Tibial artery (tissue), 4 donors: ENCODE measurements around the gene OR2AE1.
A peak's percentile ranks its signal among the peaks of the same experiment; 100 is the strongest.
"Not testable (repeated sequence)": the region's sequence is repeated elsewhere in the genome, so short reads cannot be mapped to it uniquely, and the experiment has no call there.

Experiments used
- DNase-seq, 2 donors: peaks; one replicate each; pipeline ENCODE4 v3.0.0-alpha.2; 2019
- H3K27ac ChIP-seq, 2 donors: fragments of 200-600 bp; sonication (generic) in 1 of 2; 1 replicate in 1 of 2; 2 replicates in 1 of 2; pipeline ENCODE4 v1.5.1; 2018 to 2019; ENCODE audit warnings: mild to moderate bottlenecking in 1 of 2
- H3K27me3 ChIP-seq, 2 donors: fragments of 200-600 bp; sonication (generic) in 1 of 2; one replicate each; pipeline versions ENCODE4 v1.5.1 to v1.6.0; 2016 to 2019
- H3K36me3 ChIP-seq, 3 donors: fragments of 200-600 bp; sonication (generic) in 2 of 3; one replicate each; pipeline ENCODE4 v1.5.1; 2016 to 2019; ENCODE audit warnings: mild to moderate bottlenecking in 2 of 3
- H3K4me1 ChIP-seq, 4 donors: fragments of 200-600 bp; sonication (generic) in 2 of 4; 1 replicate in 3 of 4; 2 replicates in 1 of 4; pipeline ENCODE4 v1.5.1; 2016 to 2019
- H3K4me3 ChIP-seq, 2 donors: fragments of 200-600 bp; sonication (generic) in 1 of 2; 1 replicate in 1 of 2; 2 replicates in 1 of 2; pipeline ENCODE4 v1.5.1; 2018 to 2019; ENCODE audit warnings: mild to moderate bottlenecking in 2 of 2
- H3K9me3 ChIP-seq, 3 donors: fragments of 200-600 bp; sonication (generic) in 1 of 3; one replicate each; pipeline ENCODE4 v1.5.1; 2016 to 2019
- intact Hi-C: fragments of 100-400 bp; cut with DNase I; formaldehyde crosslinking; loops from one replicate; pipeline ENCODE4 v1.15.0; 2023; ENCODE audit warnings: low total_unique reads
- TF ChIP-seq, protein P1 (sequence below), 2 experiments: fragments of 200-600 bp in 1 of 2; fragments of 450-650 bp in 1 of 2; IDR thresholded peaks; one replicate each; pipeline ENCODE4 v1.5.1; 2017 to 2019; ENCODE audit warnings: antibody characterized with exemption in 2 of 2, mild to moderate bottlenecking in 1 of 2, moderate library complexity in 1 of 2

OR2AE1 gene

DNA sequence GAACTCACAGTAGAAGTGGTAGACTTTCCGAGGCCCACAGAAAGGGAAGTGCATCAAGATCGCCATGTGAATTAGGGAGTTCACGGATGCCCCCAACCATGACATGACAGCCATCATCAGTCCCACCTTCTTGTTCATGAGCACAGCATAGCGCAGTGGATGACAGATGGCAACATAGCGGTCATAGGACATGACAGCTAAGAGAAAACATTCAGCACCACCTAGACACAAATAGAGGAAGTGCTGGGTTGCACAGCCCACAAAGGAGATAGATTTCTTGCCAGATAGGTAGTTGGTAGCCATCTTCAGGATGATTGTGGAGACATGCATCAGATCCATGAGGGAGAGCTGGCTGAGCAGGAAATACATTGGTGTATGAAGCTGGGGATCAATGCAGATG, 342 bp downstream of the OR2AE1 start:
- H3K4me3 ChIP-seq = no peak overlapping the region
- no peaks in the 10 kb centered on the region for H3K27me3 ChIP-seq
- peaks cover 0 to 10% (median 0%) of the 10 kb centered on the region in 3 donors for H3K36me3 ChIP-seq
- no peak for DNase-seq
- intact Hi-C loops = no loop called here
- H3K4me1 ChIP-seq = no peaks in the 10 kb centered on the region
- TF ChIP-seq, protein P1, sequence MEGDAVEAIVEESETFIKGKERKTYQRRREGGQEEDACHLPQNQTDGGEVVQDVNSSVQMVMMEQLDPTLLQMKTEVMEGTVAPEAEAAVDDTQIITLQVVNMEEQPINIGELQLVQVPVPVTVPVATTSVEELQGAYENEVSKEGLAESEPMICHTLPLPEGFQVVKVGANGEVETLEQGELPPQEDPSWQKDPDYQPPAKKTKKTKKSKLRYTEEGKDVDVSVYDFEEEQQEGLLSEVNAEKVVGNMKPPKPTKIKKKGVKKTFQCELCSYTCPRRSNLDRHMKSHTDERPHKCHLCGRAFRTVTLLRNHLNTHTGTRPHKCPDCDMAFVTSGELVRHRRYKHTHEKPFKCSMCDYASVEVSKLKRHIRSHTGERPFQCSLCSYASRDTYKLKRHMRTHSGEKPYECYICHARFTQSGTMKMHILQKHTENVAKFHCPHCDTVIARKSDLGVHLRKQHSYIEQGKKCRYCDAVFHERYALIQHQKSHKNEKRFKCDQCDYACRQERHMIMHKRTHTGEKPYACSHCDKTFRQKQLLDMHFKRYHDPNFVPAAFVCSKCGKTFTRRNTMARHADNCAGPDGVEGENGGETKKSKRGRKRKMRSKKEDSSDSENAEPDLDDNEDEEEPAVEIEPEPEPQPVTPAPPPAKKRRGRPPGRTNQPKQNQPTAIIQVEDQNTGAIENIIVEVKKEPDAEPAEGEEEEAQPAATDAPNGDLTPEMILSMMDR (IDR thresholded peaks at IDR 0.05) = no peak
- no peaks in the 10 kb centered on the region for H3K9me3 ChIP-seq
- no peak overlapping the region for H3K27ac ChIP-seq

DNA sequence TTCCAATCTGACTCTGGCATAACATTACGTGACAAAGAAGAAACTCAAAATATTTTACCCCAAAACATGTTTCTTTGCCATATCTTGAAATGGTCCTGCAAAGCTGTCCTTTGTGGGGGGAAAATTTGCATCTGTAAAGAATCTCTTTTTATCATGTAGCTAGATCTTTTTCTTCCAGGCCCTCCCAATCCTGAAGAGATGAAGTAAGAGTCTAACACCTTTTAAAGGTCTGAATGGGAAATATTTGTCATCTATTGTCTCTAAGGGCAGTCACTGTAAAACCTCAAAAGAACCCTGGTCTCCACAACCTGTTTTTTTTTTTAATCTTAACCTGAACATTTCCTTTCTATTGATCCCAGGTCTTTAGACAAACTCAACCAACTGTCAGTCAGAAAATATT, 8.6 kb downstream of the OR2AE1 start:
- H3K27ac ChIP-seq = no peak overlapping the region
- no peaks in the 10 kb centered on the region for H3K9me3 ChIP-seq
- no peak overlapping the region for H3K4me3 ChIP-seq
- no peaks in the 10 kb centered on the region for H3K4me1 ChIP-seq
- H3K27me3 ChIP-seq = no peaks in the 10 kb centered on the region
- intact Hi-C loops = no loop called here
- TF ChIP-seq, protein P1 (IDR thresholded peaks at IDR 0.05) = no peak
- no peaks in the 10 kb centered on the region for H3K36me3 ChIP-seq
- no peak for DNase-seq

DNA sequence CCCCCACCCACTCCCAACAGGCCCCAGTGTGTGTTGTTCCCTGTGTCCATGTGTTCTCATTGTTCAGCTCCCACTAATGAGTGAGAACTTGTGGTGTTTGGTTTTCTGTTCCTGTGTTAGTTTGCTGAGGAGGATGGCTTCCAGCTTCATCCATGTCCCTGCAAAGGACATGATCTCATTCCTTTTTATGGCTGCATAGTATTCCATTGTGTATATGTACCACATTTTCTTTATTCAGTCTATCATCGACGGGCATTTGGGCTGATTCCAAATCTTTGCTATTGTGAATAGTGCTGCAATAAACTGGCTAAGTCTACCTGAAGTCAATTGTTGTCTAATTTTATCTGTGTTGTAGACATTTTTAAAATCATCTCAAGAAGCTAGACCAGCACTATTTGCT, 9.4 kb downstream of the OR2AE1 start:
- DNase-seq, H3K9me3 ChIP-seq, H3K27me3 ChIP-seq, H3K4me3 ChIP-seq, intact Hi-C loops, H3K36me3 ChIP-seq, H3K4me1 ChIP-seq, H3K27ac ChIP-seq: not testable (repeated sequence)

DNA sequence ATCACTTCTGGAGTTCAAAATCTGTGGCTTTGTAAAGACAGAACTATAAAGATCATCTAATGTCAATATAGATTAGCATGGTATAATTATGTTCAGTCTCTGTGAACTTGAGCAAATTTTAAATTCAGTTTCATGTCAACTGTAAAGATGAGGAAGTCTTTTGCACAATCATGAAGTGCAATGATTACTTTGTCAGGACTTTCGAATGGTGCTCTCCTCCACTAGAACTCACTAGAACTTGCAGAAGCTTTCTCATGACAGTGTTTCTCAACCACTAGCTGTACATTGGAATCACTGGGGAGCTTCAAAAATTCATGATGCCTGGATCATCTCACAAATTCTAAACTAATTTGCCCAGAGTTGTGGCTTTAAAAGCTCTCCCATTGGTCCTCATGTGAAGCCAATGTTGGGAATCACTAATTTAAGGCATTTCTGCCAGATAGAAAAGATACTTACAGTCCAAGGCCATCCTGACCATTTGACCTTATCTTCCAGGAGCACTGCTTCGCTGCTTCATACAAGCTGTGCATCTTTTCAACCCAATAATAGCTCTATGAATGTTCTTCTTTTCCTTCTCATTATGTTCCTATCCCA, 12.9 kb downstream of the OR2AE1 start:
- Histone ChIP-seq H3K4me1 (peaks cover 0 to 23% (median 8%) of the 10 kb centered on the region in 4 donors), H3K27ac (no peak overlapping the region), H3K9me3 (no peaks in the 10 kb centered on the region), H3K27me3 (no peaks in the 10 kb centered on the region), H3K4me3 (no peak overlapping the region), H3K36me3 (no peaks in the 10 kb centered on the region)
- TF ChIP-seq, protein P1 (IDR thresholded peaks at IDR 0.05) = no peak
- DNase-seq = no peak
- intact Hi-C loops = no loop called here

DNA sequence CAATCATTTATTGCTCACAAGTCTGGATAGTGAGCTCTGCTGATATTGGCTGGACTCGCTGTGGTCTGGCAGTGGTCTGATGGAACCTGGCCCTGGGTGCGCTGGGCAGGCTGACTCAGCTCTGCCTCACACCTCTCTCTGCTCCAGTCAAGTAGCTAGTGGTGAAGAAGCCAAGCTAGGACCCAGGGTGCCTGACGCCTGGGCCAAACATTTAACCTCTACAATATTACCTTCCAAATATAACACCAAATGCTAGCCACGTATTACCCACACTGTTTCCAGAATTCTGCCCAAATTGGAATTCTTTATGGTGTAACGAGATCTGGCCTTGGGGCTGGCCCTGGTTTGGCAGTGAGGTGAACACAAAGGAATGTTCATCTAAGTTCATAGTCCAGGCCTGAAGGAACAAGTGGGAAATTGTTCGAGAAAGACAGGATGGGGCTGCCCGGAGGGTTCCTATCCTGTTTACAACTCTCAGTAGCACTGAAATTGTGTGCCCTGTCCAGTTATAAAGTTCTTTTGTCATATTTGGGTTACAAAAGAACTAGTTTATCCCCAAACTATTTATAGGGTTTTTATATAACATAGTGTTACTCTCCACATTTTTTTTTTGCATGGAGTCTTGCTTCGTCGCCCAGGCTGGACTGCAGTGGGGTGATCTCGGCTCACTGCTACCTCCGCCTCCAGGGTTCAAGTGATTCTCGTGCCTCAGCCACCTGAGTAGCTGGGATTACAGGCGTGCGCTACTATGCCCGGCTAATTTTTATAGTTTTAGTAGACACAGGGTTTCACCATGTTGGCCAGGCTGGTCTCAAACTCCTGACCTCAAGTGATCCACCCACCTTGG, 16.3 kb downstream of the OR2AE1 start:
- TF ChIP-seq, protein P1 (IDR thresholded peaks at IDR 0.05) = no peak
- Histone ChIP-seq H3K4me1 (peaks cover 0 to 23% (median 8%) of the 10 kb centered on the region in 4 donors), H3K36me3 (no peaks in the 10 kb centered on the region), H3K9me3 (no peaks in the 10 kb centered on the region), H3K27me3 (no peaks in the 10 kb centered on the region), H3K4me3 (no peak overlapping the region), H3K27ac (peak overlapping the region; percentile 46 to 69)
- intact Hi-C loops = no loop called here
- peak; percentile 56 to 81 for DNase-seq

DNA sequence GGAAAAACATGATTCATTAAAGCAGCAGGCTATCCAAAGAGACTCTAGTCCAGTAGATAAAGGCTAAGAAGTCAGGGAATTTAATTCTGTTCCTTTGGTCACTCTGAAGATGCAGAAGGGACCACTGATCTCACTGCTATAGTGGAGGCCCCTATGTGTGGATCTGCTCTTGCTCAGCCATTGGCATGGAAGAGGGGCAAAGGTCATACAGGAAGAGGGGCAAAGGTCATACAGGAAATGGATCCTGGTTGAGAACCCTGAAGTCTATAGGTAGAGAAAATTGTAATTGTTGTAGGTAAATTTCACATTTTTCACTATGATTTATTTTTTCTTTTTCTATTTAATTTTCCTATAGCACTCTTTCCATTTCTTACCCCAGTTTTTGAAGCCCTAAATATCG, 21.6 kb downstream of the OR2AE1 start:
- Histone ChIP-seq H3K4me3 (no peak overlapping the region), H3K4me1 (peaks cover 0 to 9% (median 3%) of the 10 kb centered on the region in 4 donors), H3K27ac (no peak overlapping the region), H3K9me3 (no peaks in the 10 kb centered on the region), H3K36me3 (no peaks in the 10 kb centered on the region), H3K27me3 (no peaks in the 10 kb centered on the region)
- TF ChIP-seq, protein P1 (IDR thresholded peaks at IDR 0.05) = no peak
- intact Hi-C loops = no loop called here
- DNase-seq = no peak
